Activated gamma-delta T cell (primary cell): ENCODE measurements around the gene NUDT3.

ENCODE experiments used
- DNase-seq: peaks from one replicate; lab custom pipeline; 2025; lab: John Stamatoyannopoulos, UW

NUDT3 gene

DNA sequence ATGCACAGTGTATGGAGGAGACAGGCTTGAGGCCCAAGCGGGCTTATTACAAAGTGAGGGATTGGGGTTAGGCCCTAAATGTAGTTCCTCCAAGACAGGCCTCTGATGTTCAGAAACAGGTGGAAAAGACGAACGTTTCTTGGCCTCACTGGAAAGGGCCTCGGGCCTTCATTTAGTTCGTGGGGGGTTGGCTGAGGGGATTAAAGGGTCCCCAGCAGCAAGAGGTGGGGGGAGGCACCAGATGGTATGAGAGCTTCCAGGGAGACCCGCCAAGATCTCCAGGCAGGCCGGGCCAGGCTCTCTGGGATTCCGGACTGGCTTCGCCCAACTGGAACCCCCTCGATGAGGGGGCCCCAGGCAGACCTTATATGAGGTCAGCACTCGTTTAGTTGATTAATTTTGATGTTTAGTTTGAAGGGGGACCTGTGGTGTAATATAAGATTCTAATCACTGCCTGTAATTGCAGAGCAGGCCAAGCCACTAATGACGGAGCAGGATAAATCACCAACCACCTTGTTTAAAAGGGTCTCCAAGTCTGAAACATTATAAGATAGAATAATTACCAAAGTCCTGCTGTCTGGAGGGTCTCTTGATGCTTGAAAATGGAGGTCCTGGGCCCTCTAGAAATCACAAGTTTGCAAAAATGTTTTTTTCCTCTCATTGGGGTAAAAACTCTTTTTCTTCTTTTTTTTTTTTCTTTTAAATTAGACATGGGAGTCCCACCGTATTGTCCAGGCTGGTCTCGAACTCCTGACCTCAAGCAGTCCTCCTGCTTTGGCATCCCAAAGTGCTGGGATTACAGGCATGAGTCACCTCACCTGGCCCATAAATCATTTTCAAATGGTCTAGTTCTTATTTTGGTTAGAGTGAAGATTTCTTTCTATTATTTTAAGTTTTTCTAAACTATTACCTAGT lies 153.6 kb downstream of the NUDT3 start:
- DNase-seq = no peak

GRCh38 chr6:34237722-34238584 lies 154.5 kb downstream of the NUDT3 start:
- peak; percentile 62 for DNase-seq

DNA sequence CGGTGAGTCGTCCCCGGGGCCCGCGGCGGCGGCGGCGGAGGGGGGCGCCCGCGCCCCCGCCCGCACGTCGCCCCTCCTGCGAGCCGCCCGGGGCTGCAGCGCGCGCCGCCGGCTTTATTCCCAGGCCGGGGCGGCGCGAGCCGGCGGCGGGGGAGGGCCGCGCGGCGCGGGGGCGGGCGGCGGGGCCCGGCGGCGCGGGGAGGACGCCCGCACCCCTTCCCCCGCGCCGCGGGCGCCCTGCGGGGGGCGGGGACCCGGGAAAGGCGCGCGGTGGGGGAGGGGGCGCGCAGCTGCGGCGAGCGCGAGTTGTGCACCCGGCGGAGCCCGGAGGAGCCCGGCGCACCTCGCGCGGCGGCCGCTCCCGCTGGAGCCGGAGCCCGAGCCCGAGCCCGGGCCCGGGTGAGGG lies 155.2 kb downstream of the NUDT3 start:
- peak; percentile 32 for DNase-seq

- DNase-seq = peak; percentile 81
Measured at GRCh38 chr6:34236443-34237315, 155.8 kb downstream of the NUDT3 start, which contains the start of gene HMGA1. Gene HMGA1 (plus strand): TSS chr6:34236873. CDS start chr6:34240781, 3,908 bp downstream.

GRCh38 chr6:34236131-34236442 lies 156.4 kb downstream of the NUDT3 start:
- DNase-seq = no peak

GRCh38 chr6:34235307-34236130 lies 156.9 kb downstream of the NUDT3 start:
- peak; percentile 51 for DNase-seq

- DNase-seq = peak; percentile 29
Measured at GRCh38 chr6:34234667-34235306, 157.7 kb downstream of the NUDT3 start.

DNA sequence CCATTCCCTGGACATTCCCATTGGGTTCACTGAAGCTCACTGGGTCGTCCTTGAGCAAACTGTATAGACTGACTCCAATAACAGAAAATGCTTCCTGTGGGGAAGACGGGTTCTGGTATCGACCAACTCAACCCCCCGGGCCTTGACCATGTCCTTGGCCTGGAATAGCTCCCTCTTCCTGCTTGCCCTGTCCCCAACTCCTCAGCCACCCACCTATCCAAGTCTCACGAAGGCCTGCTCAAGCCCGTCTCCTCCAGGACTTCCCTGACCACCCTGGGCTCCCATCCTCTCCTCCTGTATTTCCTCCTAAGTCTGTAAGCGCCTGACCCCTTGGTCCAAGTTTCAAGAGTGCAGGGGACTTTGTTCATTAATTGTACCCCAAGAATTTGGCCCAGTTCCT lies 158.6 kb downstream of the NUDT3 start:
- DNase-seq = no peak

DNA sequence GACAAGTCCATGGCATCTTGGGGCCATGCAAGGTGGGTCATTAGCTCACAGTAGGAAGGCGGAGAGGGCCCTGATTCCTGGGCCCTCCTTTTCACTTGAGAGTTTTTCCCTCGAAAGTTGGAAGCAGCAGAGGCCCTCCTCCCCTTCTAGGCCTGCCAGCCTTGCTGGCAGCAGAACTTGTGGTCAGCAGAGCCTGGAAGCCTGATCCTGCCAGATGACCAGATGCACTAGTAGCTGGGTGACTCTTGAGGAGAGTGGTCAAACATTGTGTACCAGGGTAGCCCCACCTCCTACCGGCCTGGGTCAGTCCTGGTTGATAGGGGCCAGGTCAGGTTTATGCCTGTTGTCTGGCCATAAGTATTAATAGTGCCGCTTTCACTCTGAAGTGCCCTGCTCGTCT lies 159.6 kb downstream of the NUDT3 start:
- DNase-seq = no peak

- DNase-seq = no peak
Measured at GRCh38 chr6:34231566-34232336, 160.7 kb downstream of the NUDT3 start.

DNA sequence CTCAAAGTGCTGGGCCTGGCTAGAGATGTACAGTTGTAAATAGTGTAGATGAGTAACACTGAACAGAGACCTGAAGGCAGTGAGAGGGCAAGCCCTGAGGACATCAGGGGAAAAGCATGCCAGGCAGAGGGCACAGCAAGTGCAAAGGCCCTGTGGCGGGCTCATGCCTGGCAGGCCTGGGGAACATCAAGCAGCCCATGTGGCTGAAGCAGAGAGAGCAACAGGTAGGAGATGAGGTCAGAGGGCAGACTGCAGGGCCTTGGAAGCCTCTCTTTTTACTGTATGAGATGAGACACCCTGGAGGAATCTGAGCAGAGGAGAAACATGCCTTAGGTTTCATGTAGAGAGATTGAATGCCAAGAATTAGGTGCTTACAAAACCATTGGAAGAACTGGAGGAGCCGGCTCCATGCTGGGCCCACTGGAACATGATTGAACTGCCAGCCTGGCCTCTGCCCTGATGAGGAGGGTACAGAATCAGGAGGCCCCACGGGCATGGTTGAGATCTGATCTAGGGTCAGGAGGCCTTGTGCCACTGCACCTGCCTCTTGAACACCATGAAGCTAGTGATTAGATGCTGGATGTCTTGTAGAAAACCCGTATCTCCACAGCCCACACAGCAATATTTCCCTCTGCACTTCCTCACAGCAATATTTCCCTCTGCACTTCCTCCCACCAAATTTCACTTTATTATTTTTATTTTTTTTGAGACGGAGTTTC lies 161.7 kb downstream of the NUDT3 start:
- DNase-seq = no peak

- DNase-seq = no peak
Measured at GRCh38 chr6:34229877-34230276, 162.6 kb downstream of the NUDT3 start.
